Measurements from ENCODE around the gene SELENOH.

Gene SELENOH

GRCh38 chr11:57751176-57751575 lies 9.9 kb downstream of the SELENOH start:
- no peak for DNase-seq

DNA sequence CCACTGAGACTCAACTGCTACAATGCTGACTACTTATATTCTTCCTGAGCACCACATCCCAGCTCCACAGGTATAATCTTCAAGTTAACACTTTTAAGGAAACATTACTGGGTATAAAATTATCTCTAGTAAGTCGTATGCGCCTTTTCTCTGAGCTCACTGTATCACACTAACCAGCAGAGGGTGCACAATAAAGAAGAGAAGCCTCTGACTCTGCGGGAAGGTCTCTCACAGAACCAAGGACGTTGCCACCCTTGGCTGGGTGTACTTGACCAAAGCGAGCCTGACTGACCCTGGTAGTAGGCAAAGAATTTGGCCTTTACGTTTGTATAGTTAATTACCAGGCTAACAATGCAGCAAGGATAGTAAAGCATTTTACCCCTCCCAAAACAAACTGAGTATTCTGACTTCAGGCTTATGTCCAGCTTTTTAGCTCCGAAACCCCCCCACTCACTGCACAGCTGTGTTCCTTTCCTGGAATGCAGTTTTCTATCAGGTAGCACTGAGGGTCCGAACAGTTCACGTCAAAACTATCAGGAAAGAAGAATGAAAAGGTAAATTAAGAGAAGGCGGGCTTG lies 10.5 kb downstream of the SELENOH start, which contains the start of gene BTBD18:
BTBD18 (minus strand) TSS at position 144 of the 578 bp plus-strand sequence. CDS start 631 bp downstream, outside the sequence.
- DNase-seq, result peak; percentile 42

DNA sequence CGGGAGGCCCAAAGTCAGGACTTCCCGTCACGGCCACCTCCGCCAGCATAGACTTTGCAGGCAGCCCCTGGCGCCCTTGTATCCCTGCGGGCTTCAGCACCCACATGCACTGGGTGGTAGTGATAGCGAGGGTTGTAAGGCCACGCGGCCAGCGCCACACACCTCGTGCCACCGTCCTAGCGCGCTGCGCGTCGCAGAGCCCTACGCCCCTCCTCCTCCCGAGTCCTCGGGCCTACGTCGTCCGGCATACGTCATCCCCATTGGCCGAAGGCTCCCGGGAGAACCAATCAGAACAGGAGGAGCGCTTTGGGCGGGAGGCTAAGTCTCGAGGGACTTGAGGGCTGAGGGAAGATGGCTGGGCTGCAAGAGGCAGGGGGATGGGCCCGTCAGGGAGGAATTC lies 11.7 kb downstream of the SELENOH start:
- DNase-seq, result no peak

GRCh38 chr11:57758174-57758573 lies 16.9 kb downstream of the SELENOH start:
- no peak for DNase-seq

DNA sequence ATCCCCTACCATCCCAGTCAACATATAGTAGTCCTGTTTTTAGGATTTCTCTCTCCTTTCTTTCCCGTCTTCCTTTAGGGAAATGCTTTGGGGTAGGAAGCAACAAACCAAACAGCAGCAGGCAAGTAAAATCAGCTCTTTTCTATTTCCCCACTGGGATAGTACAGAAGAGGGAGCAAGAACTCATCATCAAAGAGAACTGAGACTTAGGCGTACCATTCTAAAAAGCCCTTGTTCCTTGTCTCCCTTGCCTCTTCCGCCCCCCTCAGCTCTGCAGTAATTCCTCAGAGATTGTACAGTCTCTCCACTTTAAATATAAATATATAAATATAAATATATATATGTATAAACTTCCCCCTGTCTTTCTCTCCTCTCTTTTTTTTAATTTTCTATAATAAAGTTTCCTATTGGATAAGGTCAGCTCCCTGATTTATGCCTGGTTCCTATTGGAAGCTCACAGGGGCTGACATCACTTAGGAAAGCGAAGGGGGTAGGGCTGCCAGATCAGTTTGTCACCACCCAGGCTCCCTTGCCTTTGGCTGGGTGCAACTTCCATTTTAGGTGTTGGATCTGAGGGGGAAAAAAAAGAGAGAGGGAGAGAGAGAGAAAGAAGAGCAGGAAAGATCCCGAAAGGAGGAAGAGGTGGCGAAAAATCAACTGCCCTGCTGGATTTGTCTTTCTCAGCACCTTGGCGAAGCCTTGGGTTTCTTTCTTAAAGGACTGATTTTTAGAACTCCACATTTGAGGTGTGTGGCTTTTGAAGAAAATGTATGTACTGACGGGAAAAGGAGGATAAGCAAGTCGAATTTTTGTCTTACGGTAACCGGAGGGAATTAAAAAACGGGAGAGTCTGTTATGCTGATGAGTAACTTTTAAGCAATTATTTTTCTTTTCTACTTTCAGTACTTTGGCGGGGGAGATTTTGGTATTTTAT lies 20.3 kb downstream of the SELENOH start, which contains the start of gene CTNND1:
CTNND1 (plus strand) TSS at position 502 of the 934 bp plus-strand sequence. CDS start 29,677 bp downstream, outside the sequence.
- DNase-seq, result peak; percentile 98

DNA sequence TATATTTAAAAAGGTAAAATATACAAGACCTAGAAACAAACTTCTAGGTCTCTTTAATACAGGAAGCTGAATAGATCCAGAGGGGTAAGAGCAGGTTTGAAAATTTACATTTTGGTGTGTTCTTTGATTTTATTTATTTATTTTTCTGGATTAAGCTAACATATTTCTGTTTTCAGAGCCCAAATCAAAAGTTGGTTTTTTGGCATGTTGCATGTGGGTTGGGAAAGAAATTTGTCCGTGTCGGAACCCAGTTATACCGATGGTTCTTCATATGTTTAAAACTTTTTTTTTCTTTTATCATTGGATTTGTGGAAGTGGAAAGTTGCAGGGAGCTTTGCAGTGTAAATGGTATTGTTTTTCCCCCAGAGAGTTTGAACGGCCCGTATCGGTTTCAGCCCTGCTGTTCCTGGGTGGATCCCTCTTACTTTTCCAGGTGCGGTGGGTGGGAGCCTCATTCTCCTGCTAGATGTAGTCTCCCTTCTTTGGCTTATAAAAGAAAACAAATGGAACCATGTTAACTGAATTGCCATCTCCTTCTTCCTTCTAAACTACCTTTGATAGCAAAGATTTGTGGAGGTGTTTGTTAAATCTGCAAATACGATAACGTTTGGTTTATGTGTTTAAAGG lies 21.1 kb downstream of the SELENOH start:
- no peak for DNase-seq

DNA sequence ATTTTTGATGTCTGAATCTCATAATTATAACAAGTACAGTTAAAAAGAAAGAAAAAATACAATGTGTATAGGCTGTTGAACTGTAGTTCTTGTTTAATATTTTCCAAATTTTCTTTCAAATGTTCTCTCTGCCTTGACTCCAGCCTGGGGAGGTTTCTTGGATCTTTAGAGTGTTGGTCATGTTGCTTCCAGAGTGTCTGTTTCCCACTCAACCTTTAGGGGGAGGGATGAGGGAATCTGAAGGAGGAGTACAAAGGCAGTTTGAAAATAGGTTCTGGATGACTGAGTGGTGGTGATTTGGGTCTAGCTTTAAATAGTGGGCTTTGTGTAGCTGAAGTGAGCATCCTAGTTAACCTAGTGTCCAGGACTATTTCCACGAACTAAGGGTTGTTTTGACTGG lies 22.3 kb downstream of the SELENOH start:
- DNase-seq, result peak; percentile 56

GRCh38 chr11:57764021-57764420 lies 22.7 kb downstream of the SELENOH start:
- DNase-seq, result no peak

DNA sequence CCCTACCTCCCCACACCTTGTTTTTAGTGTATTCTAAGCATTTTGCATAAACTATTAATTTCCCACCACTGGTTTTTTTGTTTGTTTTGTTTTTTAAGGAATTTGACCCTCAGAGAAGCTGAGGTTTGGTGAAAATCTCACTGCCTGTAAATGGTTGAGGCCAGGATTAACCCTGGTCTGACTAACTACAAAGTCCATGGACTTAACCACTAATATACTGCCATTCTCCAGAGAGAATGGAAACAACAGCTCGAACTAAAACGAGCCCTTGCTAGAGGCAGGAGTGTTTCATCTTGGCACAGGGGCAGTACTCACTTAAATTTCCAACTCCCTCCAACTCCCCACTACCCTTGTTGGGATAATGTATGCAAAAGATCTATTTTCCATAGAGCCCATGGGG lies 23.3 kb downstream of the SELENOH start:
- DNase-seq, result no peak

GRCh38 chr11:57764972-57765371 lies 23.7 kb downstream of the SELENOH start:
- no peak for DNase-seq

GRCh38 chr11:57770793-57771192 lies 29.5 kb downstream of the SELENOH start:
- no peak for DNase-seq

GRCh38 chr11:57771365-57771764 lies 30.1 kb downstream of the SELENOH start:
- no peak for DNase-seq

DNA sequence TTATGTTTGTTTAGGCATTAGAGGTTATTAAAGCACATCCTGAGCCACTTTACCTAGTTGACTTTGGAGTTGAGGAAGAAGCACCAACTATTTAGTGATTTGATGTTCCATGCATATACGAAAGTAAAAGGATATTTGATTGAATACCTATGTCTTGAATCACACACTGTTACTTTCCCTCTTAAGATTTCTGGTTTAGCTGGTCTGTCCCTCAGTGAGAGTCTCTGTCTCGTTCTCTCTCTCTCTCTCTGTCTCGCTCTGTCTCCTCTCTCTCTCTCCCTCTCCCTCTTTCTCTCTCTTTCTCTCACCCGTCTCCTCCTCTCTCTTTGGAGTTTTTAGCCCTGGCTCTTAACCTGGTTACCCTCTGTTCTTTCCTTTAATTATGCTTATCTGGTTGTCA lies 31.3 kb downstream of the SELENOH start:
- DNase-seq, result no peak

DNA sequence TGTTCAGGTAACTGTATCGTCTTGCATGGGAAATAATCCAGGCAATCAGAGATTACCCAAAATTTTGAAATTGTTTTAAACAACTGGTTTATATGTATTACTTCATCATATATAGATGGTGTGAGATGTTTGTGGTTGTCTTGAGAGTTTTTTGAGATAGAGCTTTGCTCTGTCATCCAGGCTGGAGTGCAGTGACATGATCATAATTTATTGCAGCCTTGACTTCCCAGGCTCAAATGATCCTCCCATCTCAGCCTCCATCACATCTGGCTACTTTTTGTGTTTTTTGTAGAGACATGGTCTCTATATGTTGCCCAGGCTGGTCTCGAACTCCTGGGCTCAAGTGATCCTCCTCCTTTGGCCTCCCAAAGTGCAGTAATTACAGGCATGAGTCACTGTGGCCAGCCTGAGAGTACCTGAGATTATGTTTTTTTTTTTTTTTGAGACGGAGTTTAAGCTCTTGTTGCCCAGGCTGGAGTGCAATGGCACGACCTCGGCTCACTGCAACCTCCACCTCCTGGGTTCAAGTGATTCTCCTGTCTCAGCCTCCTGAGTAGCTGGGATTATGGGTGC lies 31.8 kb downstream of the SELENOH start:
- DNase-seq, result no peak

DNA sequence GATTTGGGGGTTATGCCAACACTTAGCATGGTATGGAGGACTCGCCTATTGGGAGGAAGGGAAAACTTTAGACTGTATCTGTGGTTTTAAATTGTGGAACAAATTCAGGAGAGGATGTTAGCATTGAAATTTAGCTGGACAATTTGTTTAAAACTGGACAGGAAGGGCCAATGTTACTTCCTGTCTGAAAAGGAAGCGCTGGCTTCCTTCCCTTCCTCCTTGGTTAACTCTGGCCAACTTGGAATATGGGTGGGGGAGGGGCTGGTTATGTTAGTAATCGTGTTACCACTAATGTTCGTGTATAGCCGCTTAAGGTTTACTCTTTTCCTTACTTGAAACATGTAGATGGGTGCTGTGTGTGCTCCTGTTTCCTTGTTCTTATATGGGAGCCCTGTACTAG lies 34.2 kb downstream of the SELENOH start:
- DNase-seq, result no peak

GRCh38 chr11:57776031-57776521 lies 34.8 kb downstream of the SELENOH start:
- no peak for DNase-seq

DNA sequence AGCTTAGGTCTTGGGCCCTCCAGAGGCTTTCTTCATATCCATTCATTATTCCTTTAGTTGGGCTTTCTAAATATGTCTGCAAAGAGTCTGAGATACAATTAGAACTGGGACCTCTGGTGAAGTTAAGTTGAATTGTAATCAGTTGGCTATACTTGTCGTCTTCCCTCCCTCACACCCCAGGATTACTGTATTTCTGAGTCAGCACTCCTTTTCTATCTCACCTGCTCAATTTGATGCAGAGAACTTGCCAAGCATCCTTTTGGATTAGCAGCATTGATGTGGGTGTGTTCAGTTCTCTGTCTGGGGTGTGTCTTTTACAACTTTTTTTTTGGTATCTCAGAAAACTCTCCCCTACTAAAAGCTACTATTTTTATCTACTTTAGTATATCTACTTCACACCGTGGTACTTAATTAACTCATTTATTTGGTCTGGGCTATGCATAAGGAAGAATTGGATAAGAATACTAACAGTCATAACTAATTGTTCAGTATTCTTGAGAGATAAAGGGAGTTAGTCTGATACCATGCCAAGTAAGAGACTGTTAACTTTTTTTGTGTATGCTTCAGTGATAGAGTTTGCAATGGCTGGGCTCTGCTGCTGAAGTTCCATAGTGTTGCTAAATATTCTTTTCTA lies 35.4 kb downstream of the SELENOH start:
- DNase-seq, result no peak

DNA sequence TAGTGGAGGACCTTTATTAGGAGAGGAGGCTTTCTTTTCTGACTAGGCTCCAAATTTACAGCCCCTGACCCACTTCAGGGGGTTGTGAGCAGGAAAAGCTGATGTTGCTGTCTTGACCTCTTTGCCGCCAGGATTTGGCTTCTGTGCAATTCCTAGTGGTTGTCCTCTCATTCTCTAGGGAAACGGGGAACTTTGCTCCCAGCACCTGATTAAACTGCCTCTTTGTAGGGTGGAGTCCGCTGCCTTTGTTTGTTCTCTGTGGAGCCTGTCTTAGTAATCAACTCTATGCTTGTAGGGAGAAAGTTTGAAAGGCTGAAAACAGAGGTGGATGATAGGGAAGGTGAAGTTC lies 36.7 kb downstream of the SELENOH start:
- no peak for DNase-seq

DNA sequence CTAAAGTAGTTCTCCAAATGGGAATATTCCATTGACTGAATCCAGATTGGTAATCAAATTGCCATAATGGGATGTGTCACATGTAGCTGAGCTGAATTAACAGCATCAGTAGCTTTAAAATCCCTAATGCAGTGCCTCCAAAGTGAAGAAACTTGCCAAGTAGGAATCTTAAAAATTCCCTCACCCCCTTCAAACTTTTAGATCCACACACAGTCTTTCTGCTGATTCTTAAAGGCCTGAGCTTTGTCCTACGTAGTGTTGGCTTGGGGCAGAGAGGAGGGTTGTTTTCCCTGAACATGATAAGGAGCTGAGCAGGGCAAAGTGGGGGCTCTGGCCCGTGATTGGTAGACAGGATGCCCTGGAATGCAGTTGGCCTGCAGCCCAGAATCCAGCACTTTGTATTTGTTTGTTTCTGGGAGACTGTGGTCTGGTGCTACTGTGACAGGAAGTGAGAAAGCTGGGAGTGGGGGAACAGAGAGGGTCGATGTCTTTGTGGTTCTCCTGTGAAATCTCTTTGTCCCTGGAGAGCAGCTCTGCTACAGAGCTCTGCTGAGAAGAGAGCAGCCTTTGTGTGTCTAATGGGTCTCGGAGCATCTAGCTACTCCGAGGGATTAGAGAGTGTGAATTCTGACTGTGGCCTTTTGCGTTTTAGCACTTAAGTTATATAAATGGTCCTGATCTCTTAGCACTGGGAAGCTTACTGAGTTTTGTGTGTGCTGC lies 37.2 kb downstream of the SELENOH start:
- DNase-seq, result peak; percentile 93

- DNase-seq, result no peak
Measured at GRCh38 chr11:57779276-57779675, 38.0 kb downstream of the SELENOH start.

- no peak for DNase-seq
Measured at GRCh38 chr11:57781529-57781943, 40.2 kb downstream of the SELENOH start.

- DNase-seq, result no peak
Measured at GRCh38 chr11:57785072-57785471, 43.8 kb downstream of the SELENOH start.

All from HCEC 1CT (cell line).